Upper lobe of right lung (tissue), 1 donor: ENCODE measurements around the gene FOXK2. TPM values are rescaled to one million over a fixed set of nuclear protein-coding genes. Genes with fewer than 3 reads are reported as not detected.
A peak's percentile ranks its signal among the peaks of the same experiment; 100 is the strongest.

Experiments used
- ATAC-seq: fragments of 200-7000 bp; cut with Tn5 transposase; one replicate; pipeline ENCODE4 v1.9.1; 2020; ENCODE audit warnings: mild to moderate bottlenecking, moderate library complexity
- DNase-seq: peaks from one replicate; pipeline ENCODE4 v3.0.0-alpha.2; 2020
- H3K27ac ChIP-seq: fragments of 200-600 bp; one replicate; pipeline ENCODE4 v1.8.0; 2022
- H3K27me3 ChIP-seq: fragments of 200-600 bp; one replicate; pipeline ENCODE4 v1.8.0; 2022; ENCODE audit warnings: mild to moderate bottlenecking
- H3K36me3 ChIP-seq: fragments of 200-600 bp; one replicate; pipeline ENCODE4 v1.8.0; 2022
- H3K4me1 ChIP-seq: fragments of 200-600 bp; one replicate; pipeline ENCODE4 v1.8.0; 2022
- H3K4me3 ChIP-seq: fragments of 200-600 bp; one replicate; pipeline ENCODE4 v1.8.0; 2022; ENCODE audit warnings: mild to moderate bottlenecking
- H3K9me3 ChIP-seq: fragments of 200-600 bp; one replicate; pipeline ENCODE4 v1.8.0; 2022
- CTCF ChIP-seq: fragments of 200-600 bp; IDR thresholded peaks from one replicate; pipeline ENCODE4 v1.8.0; 2022; ENCODE audit warnings: antibody characterized with exemption
- intact Hi-C: fragments of 100-400 bp; cut with DNase I; formaldehyde crosslinking; loops from one replicate; pipeline ENCODE4 v1.11.0; 2022
- long read RNA-seq: library from polyadenylated mRNA; unstranded; transcript quantifications from one replicate; pipeline ENCODE4 v2.0.0, GENCODE V29; 2021
- total RNA-seq: library from RNA; stranded (reverse); fragmentation: NEBNext Ultra II Directional; extraction: Animal tissue kit (Norgen Biotek cat#: 25700); gene quantifications from one replicate; pipeline ENCODE4 v1.2.1, GENCODE V29; 2021
- donor health status: DM: no; HTN: yes; CAD: no; lungs with severe emphysema.

FOXK2 gene
- 62.4 TPM for total RNA-seq
- long read RNA-seq, full-length matches to known transcripts = 54 of 99 reads
- long read RNA-seq, partial matches to known transcripts = 28 of 99 reads
- long read RNA-seq, other reads (novel, unspliced or antisense) = 17 of 99 reads

DNA sequence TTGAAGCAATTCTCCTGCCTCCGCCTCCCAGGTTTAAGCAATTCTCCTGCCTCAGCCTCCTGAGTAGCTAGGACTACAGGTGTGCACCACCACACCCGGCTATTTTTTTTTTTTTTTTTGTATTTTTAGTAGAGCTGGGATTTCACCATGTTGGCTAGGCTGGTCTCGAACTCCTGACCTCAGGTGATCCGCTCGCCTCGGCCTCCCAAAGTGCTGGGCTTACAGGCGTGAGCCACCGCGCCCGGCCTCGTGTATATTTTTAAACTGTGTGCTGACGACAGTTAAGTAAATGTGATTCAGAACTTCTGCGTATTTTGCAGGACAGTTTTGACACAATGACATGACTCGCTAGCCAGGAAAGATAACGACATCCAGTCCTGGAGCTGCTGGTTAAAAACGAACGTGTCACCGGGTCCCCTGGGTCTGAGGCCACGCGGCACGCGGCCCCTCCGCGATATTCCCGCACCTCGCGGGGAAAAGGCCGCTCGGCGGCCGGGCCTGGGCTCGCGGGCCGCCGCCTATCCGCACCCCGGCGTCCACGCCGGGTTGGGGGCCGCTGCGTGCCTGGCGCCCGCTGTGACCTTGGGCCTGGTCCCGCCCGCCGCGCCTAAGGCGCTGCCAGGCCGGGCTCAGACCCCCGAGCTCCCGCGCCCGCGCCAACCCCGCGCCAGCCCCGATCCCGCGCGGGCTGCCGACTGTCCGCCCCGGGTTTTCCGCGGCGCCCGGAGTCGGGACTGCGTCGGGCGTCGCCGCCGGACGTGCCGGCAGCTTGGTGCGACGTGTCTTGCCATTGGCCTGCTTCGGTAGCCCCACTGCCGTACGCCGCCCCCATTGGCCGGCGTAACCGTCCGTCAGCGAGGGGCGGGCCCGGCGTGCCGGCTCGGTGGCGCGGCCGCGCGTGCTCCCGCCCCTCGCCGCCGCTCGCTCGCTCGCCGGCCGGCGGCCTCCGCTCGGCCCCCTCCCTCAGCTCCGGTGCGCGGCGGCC is at the start of gene FOXK2:
Gene FOXK2 (plus strand): TSS at position 907 of the 985 bp plus-strand sequence. CDS start 157 bp downstream, outside the sequence.
- Histone ChIP-seq H3K9me3 (no peaks in the 10 kb centered on the region), H3K4me1 (peaks cover 22% of the 10 kb centered on the region), H3K27ac (peak within 1 kb of the TSS; percentile 89), H3K36me3 (no peaks in the 10 kb centered on the region), H3K27me3 (no peaks in the 10 kb centered on the region), H3K4me3 (peak within 1 kb of the TSS; percentile 86)
- intact Hi-C loops = no loop called here
- ATAC-seq (peak; percentile 99), DNase-seq (peak; percentile 96)
- no peak for TF ChIP-seq CTCF

GRCh38 chr17:82470065-82470464 is 49.5 kb upstream of the FOXK2 start:
- Histone ChIP-seq H3K27ac (no peak overlapping the region), H3K4me1 (no peaks in the 10 kb centered on the region), H3K36me3 (peaks cover 81% of the 10 kb centered on the region), H3K9me3 (no peaks in the 10 kb centered on the region), H3K27me3 (no peaks in the 10 kb centered on the region), H3K4me3 (no peak overlapping the region)
- ATAC-seq (no peak), DNase-seq (no peak)
- intact Hi-C loops = no loop called here
- TF ChIP-seq CTCF = no peak

GRCh38 chr17:82474223-82475010 is 45.1 kb upstream of the FOXK2 start:
- Histone ChIP-seq H3K9me3 (no peaks in the 10 kb centered on the region), H3K36me3 (peaks cover 91% of the 10 kb centered on the region), H3K4me1 (no peaks in the 10 kb centered on the region), H3K27me3 (no peaks in the 10 kb centered on the region), H3K4me3 (no peak overlapping the region), H3K27ac (no peak overlapping the region)
- no peak for ATAC-seq
- no peak for TF ChIP-seq CTCF
- DNase-seq = no peak
- intact Hi-C loops = no loop called here

GRCh38 chr17:82475458-82475857 is 44.1 kb upstream of the FOXK2 start:
- ATAC-seq (no peak), DNase-seq (no peak)
- intact Hi-C loops = no loop called here
- Histone ChIP-seq H3K27me3 (no peaks in the 10 kb centered on the region), H3K36me3 (peaks cover 92% of the 10 kb centered on the region), H3K4me3 (no peak overlapping the region), H3K9me3 (no peaks in the 10 kb centered on the region), H3K27ac (no peak overlapping the region), H3K4me1 (no peaks in the 10 kb centered on the region)
- no peak for TF ChIP-seq CTCF

DNA sequence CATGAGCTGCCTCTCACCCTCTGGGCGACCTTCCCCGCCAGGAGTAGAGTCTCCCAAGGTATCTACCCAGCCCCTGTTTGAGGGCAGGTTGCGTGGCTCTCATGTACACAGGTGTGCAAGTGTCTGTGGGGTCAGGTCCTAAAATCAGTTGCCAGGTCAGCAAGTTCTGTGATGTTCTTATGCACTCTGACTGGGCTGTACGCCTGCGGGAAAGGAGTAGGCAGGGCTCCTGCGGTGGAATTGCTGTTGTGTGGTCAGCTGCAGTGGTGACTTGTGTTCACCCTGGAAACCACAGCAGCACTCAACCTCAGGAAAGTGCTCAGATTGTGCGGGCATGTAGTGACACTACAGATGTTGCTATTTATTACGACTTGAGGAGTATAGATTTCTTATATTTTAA is 41.6 kb upstream of the FOXK2 start:
- Histone ChIP-seq H3K27ac (no peak overlapping the region), H3K4me3 (no peak overlapping the region), H3K27me3 (no peaks in the 10 kb centered on the region), H3K4me1 (no peaks in the 10 kb centered on the region), H3K9me3 (no peaks in the 10 kb centered on the region), H3K36me3 (peaks cover 97% of the 10 kb centered on the region)
- DNase-seq (no peak), ATAC-seq (no peak)
- no peak for TF ChIP-seq CTCF
- intact Hi-C loops = no loop called here
